HCT116 (cell line): ENCODE results near the gene ZNF202. TPM values are rescaled to one million over a fixed set of nuclear protein-coding genes. Genes with fewer than 3 reads are reported as not detected.

Source experiments
- ATAC-seq: fragments of 200-7000 bp; cut with Tn5 transposase; 2 replicates; pipeline ENCODE4 v1.9.1; 2020; ENCODE audit warnings: mild to moderate bottlenecking, moderate library complexity
- BruUV-seq: library from RNA; stranded (reverse); fragments of 400-500 nt; replicated peaks from 2 replicates; lab custom pipeline; 2021; lab: Mats Ljungman, UMichigan
- CTCF ChIA-PET: fragments of 300-600 bp; sonication (Branson Sonifier 250); formaldehyde crosslinking; loops from one replicate; lab custom pipeline; 2021; ENCODE audit warnings: antibody characterized with exemption; lab: Charles Lee
- POLR2A ChIA-PET: fragments of 300-600, 350-600 bp; sonication (Branson Sonifier 250); formaldehyde crosslinking; loops from one replicate; lab custom pipeline; 2021; ENCODE audit warnings: antibody characterized with exemption; lab: Charles Lee
- RAD21 ChIA-PET, 2 experiments: fragments of 300-600 bp; sonication (Branson Sonifier 250); formaldehyde crosslinking; loops; one replicate each; lab custom pipeline; 2023; ENCODE audit warnings: low total read pairs in 2 of 2; ENCODE audit not compliant: uncharacterized antibody in 2 of 2, unreplicated experiment in 2 of 2, low non-redundant PET in 1 of 2; lab: Charles Lee
- DNase-seq: peaks from one replicate; pipeline ENCODE4 v3.0.0-alpha.2; 2010; ENCODE audit warnings: low read depth, low spot score
- H2AFZ ChIP-seq: fragments of 200-600 bp; shearing (Covaris generic), sonication (generic); 2 replicates; pipeline ENCODE4 v1.6.1; 2017; ENCODE audit warnings: low read depth, mixed run types, mixed read lengths, antibody characterized with exemption, low read length; ENCODE audit not compliant: poor library complexity, severe bottlenecking
- H3K27ac ChIP-seq: 2 replicates; pipeline ENCODE4 v1.5.1; 2012; ENCODE audit warnings: low read depth, low read length
- H3K27me3 ChIP-seq: fragments of 200-600 bp; sonication (generic); 2 replicates; pipeline ENCODE4 v1.6.1; 2016; ENCODE audit warnings: mixed run types, low read length, mixed read lengths; ENCODE audit not compliant: insufficient read depth
- H3K36me3 ChIP-seq, 2 experiments: fragments of 200-500 bp in 1 of 2; fragments of 200-600 bp in 1 of 2; sonication (Bioruptor generic) in 1 of 2; sonication (generic) in 1 of 2; 2 replicates each; pipeline versions ENCODE4 v1.5.1 to v1.6.1; 2014 to 2016; ENCODE audit warnings: low read length in 2 of 2, inconsistent platforms in 1 of 2, mixed read lengths in 1 of 2, mixed run types in 1 of 2; ENCODE audit not compliant: insufficient read depth in 2 of 2, control insufficient read depth in 1 of 2
- H3K4me1 ChIP-seq, 2 experiments: fragments of 200-600 bp in 1 of 2; sonication (generic) in 1 of 2; 2 replicates each; pipeline versions ENCODE4 v1.5.1 to v1.6.1; 2012 to 2017; ENCODE audit warnings: low read length in 2 of 2, inconsistent platforms in 1 of 2, mild to moderate bottlenecking in 1 of 2, mixed read lengths in 1 of 2, mixed run types in 1 of 2, moderate library complexity in 1 of 2; ENCODE audit not compliant: insufficient read depth in 2 of 2, control insufficient read depth in 1 of 2
- H3K4me2 ChIP-seq: fragments of 200-600 bp; sonication (generic); 2 replicates; pipeline ENCODE4 v1.6.1; 2017; ENCODE audit warnings: mixed run types, low read length, mixed read lengths
- H3K4me3 ChIP-seq, 2 experiments: fragments of 200-600 bp in 1 of 2; sonication (generic) in 1 of 2; replicated peaks in 1 of 2; 2 replicates each; pipeline ENCODE4 v1.5.1; 2011 to 2016; ENCODE audit warnings: low read length in 2 of 2, control low read depth in 1 of 2, low read depth in 1 of 2, mild to moderate bottlenecking in 1 of 2, mixed read lengths in 1 of 2, mixed run types in 1 of 2
- H3K79me2 ChIP-seq: fragments of 200-600 bp; sonication (generic); 2 replicates; pipeline ENCODE4 v1.6.1; 2017; ENCODE audit warnings: mild to moderate bottlenecking, mixed run types, low read length, moderate library complexity, mixed read lengths; ENCODE audit not compliant: insufficient read depth
- H3K9ac ChIP-seq: fragments of 200-600 bp; sonication (generic); 2 replicates; pipeline ENCODE4 v1.6.1; 2016; ENCODE audit warnings: low read length, mixed read lengths
- H3K9me2 ChIP-seq: fragments of 200-600 bp; sonication (generic), shearing (Covaris generic); 2 replicates; pipeline ENCODE4 v1.6.1; 2017; ENCODE audit warnings: mixed run types, mild to moderate bottlenecking, moderate library complexity; ENCODE audit not compliant: insufficient read depth
- H3K9me3 ChIP-seq, 2 experiments: fragments of 200-500 bp in 1 of 2; fragments of 200-600 bp in 1 of 2; sonication (Bioruptor generic) in 1 of 2; sonication (generic) in 1 of 2; 2 replicates each; pipeline ENCODE4 v1.6.1; 2014 to 2017; ENCODE audit warnings: low read length in 2 of 2, mixed read lengths in 2 of 2, inconsistent platforms in 1 of 2, low read depth in 1 of 2, mild to moderate bottlenecking in 1 of 2, mixed run types in 1 of 2, moderate library complexity in 1 of 2; ENCODE audit not compliant: control insufficient read depth in 1 of 2, insufficient read depth in 1 of 2
- H4K20me1 ChIP-seq: fragments of 200-600 bp; sonication (generic), shearing (Covaris generic); 2 replicates; pipeline ENCODE4 v1.6.1; 2017; ENCODE audit warnings: mixed run types, mild to moderate bottlenecking, moderate library complexity; ENCODE audit not compliant: insufficient read depth
- CBX3 ChIP-seq: IDR thresholded peaks from 2 replicates; pipeline ENCODE4 v1.6.1; 2012; ENCODE audit warnings: low read depth
- EZH2 ChIP-seq: fragments of 200-600 bp; sonication (generic); IDR thresholded peaks from 2 replicates; pipeline ENCODE4 v1.6.1; 2017; ENCODE audit warnings: antibody characterized with exemption, mixed run types
- POLR2A ChIP-seq: IDR thresholded peaks from 2 replicates; pipeline ENCODE4 v1.7.0; 2011; ENCODE audit warnings: borderline replicate concordance; ENCODE audit not compliant: insufficient read depth, insufficient read length; ENCODE audit errors: extremely low read depth
- SIN3A ChIP-seq: IDR thresholded peaks from 2 replicates; pipeline ENCODE4 v1.6.1; 2012; ENCODE audit warnings: low read depth
- YY1 ChIP-seq: IDR thresholded peaks from 2 replicates; pipeline ENCODE4 v1.6.1; 2011; ENCODE audit warnings: low read length, low read depth, moderate library complexity, mild to moderate bottlenecking; ENCODE audit not compliant: insufficient replicate concordance; ENCODE audit errors: extremely low read depth
- intact Hi-C: fragments of 100-400 bp; cut with micrococcal nuclease; formaldehyde crosslinking; loops from 2 replicates; pipeline ENCODE4 v1.10.0; 2022
- total RNA-seq: library from RNA; stranded (reverse); gene quantifications from one replicate; pipeline ENCODE4 v1.2.1, GENCODE V29; 2021; ENCODE audit not compliant: unreplicated experiment
- TF ChIP-seq, protein P1 (sequence below), 3 experiments: fragments of 200-600 bp in 1 of 3; sonication (generic) in 1 of 3; IDR thresholded peaks in 2 of 3; conservative IDR thresholded peaks in 1 of 3; 2 replicates each; pipeline ENCODE4 v1.5.1; 2012 to 2017; ENCODE audit warnings: low read depth in 2 of 3, low read length in 2 of 3, antibody characterized with exemption in 1 of 3, borderline replicate concordance in 1 of 3, control low read depth in 1 of 3, mild to moderate bottlenecking in 1 of 3, mixed read lengths in 1 of 3, mixed run types in 1 of 3, moderate library complexity in 1 of 3; ENCODE audit not compliant: insufficient read depth in 1 of 3
- TF ChIP-seq, protein P2 (sequence below): IDR thresholded peaks from 2 replicates; pipeline ENCODE4 v1.6.1; 2012
- TF ChIP-seq, protein P3 (sequence below): IDR thresholded peaks from 2 replicates; pipeline ENCODE4 v1.6.1; 2012
- TF ChIP-seq, protein P4 (sequence below): IDR thresholded peaks from 2 replicates; pipeline ENCODE4 v1.6.1; 2012; ENCODE audit warnings: low read depth

The ZNF202 gene
- total RNA-seq, 1 experiment from 2014 or later = 16.9 TPM

DNA sequence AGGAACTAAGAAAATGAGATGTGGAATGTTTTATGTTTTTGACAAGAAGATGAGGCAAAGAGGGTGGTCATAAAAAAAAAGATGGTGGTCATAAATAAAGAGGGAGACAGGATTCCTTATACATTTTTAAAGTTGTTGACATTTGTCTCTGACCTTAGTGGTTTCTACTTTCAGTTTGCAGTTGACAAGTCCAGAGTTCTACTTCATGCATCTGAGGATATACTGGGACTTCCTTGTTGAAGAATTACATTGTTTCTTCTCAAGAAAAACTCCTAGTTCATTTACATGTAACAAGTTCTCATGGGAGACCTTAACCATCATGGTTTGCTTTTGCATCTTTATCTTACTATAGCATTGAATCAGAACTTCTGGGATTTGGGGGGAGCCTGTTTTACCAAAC lies 11.7 kb upstream of the ZNF202 start:
- ATAC-seq (no peak), DNase-seq (no peak)
- Histone ChIP-seq H2AFZ (no peak overlapping the region), H3K36me3 (no peaks in the 10 kb centered on the region), H3K79me2 (no peaks in the 10 kb centered on the region), H3K9me2 (no peaks in the 10 kb centered on the region), H3K9ac (no peak overlapping the region), H4K20me1 (no peaks in the 10 kb centered on the region), H3K4me3 (no peak overlapping the region), H3K4me1 (no peaks in the 10 kb centered on the region), H3K4me2 (no peak overlapping the region), H3K9me3 (no peaks in the 10 kb centered on the region), H3K27me3 (peaks cover 63% of the 10 kb centered on the region), H3K27ac (no peak overlapping the region)
- TF ChIP-seq POLR2A (no peak), YY1 (no peak), CBX3 (no peak), EZH2 (no peak), SIN3A (no peak)
- TF ChIP-seq, protein P1, sequence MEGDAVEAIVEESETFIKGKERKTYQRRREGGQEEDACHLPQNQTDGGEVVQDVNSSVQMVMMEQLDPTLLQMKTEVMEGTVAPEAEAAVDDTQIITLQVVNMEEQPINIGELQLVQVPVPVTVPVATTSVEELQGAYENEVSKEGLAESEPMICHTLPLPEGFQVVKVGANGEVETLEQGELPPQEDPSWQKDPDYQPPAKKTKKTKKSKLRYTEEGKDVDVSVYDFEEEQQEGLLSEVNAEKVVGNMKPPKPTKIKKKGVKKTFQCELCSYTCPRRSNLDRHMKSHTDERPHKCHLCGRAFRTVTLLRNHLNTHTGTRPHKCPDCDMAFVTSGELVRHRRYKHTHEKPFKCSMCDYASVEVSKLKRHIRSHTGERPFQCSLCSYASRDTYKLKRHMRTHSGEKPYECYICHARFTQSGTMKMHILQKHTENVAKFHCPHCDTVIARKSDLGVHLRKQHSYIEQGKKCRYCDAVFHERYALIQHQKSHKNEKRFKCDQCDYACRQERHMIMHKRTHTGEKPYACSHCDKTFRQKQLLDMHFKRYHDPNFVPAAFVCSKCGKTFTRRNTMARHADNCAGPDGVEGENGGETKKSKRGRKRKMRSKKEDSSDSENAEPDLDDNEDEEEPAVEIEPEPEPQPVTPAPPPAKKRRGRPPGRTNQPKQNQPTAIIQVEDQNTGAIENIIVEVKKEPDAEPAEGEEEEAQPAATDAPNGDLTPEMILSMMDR (IDR thresholded peaks at IDR 0.05 in 2 of 3, conservative IDR thresholded peaks at IDR 0.05 in 1 of 3; ENCODE audit: borderline replicate concordance in 1 of 3, insufficient read depth in 1 of 3, low read depth in 2 of 3, low read length in 2 of 3) = no peak
- TF ChIP-seq, protein P2, sequence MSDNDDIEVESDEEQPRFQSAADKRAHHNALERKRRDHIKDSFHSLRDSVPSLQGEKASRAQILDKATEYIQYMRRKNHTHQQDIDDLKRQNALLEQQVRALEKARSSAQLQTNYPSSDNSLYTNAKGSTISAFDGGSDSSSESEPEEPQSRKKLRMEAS = no peak
- TF ChIP-seq, protein P3, sequence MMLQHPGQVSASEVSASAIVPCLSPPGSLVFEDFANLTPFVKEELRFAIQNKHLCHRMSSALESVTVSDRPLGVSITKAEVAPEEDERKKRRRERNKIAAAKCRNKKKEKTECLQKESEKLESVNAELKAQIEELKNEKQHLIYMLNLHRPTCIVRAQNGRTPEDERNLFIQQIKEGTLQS = no peak
- TF ChIP-seq, protein P4, sequence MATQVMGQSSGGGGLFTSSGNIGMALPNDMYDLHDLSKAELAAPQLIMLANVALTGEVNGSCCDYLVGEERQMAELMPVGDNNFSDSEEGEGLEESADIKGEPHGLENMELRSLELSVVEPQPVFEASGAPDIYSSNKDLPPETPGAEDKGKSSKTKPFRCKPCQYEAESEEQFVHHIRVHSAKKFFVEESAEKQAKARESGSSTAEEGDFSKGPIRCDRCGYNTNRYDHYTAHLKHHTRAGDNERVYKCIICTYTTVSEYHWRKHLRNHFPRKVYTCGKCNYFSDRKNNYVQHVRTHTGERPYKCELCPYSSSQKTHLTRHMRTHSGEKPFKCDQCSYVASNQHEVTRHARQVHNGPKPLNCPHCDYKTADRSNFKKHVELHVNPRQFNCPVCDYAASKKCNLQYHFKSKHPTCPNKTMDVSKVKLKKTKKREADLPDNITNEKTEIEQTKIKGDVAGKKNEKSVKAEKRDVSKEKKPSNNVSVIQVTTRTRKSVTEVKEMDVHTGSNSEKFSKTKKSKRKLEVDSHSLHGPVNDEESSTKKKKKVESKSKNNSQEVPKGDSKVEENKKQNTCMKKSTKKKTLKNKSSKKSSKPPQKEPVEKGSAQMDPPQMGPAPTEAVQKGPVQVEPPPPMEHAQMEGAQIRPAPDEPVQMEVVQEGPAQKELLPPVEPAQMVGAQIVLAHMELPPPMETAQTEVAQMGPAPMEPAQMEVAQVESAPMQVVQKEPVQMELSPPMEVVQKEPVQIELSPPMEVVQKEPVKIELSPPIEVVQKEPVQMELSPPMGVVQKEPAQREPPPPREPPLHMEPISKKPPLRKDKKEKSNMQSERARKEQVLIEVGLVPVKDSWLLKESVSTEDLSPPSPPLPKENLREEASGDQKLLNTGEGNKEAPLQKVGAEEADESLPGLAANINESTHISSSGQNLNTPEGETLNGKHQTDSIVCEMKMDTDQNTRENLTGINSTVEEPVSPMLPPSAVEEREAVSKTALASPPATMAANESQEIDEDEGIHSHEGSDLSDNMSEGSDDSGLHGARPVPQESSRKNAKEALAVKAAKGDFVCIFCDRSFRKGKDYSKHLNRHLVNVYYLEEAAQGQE = no peak
- no TSS peak for BruUV-seq
- intact Hi-C loops = no loop called here
- ChIA-PET CTCF (no interaction called here), POLR2A (no interaction called here), RAD21 (no interaction called here)
